Duodenal mucosa (tissue), 2 donors: ENCODE data around the gene ELP4.
"Not testable (repeated sequence)": the region's sequence is repeated elsewhere in the genome, so short reads cannot be mapped to it uniquely, and the experiment has no call there.

ENCODE experiments used
- H3K27ac ChIP-seq: one replicate; pipeline ENCODE4 v1.7.0; 2013; ENCODE audit warnings: low read depth, low read length
- H3K27me3 ChIP-seq, 2 donors: one replicate each; pipeline ENCODE4 v1.7.0; 2013; ENCODE audit warnings: low read length in 2 of 2, control low read depth in 1 of 2; ENCODE audit not compliant: insufficient read depth in 2 of 2, control insufficient read depth in 1 of 2
- H3K36me3 ChIP-seq, 2 donors: one replicate each; pipeline ENCODE4 v1.7.0; 2013; ENCODE audit warnings: low read length in 2 of 2, control low read depth in 1 of 2; ENCODE audit not compliant: insufficient read depth in 2 of 2, control insufficient read depth in 1 of 2
- H3K4me1 ChIP-seq, 2 donors: one replicate each; pipeline ENCODE4 v1.7.0; 2013; ENCODE audit warnings: low read length in 2 of 2, control low read depth in 1 of 2; ENCODE audit not compliant: insufficient read depth in 2 of 2, control insufficient read depth in 1 of 2
- H3K4me3 ChIP-seq, 2 donors: one replicate each; pipeline ENCODE4 v1.7.0; 2013; ENCODE audit warnings: low read length in 2 of 2, low read depth in 1 of 2
- H3K9ac ChIP-seq, 2 donors: one replicate each; pipeline ENCODE4 v1.7.0; 2013; ENCODE audit warnings: low read length in 2 of 2, low read depth in 1 of 2
- H3K9me3 ChIP-seq, 2 donors: one replicate each; pipeline ENCODE4 v1.7.0; 2013; ENCODE audit warnings: low read length in 2 of 2, control low read depth in 1 of 2; ENCODE audit not compliant: control insufficient read depth in 1 of 2

ELP4 gene

GRCh38 chr11:31720225-31720624 is 210.7 kb downstream of the ELP4 start:
- Histone ChIP-seq H3K36me3 (peaks cover 0 to 3% of the 10 kb centered on the region in 2 donors), H3K27me3 (no peaks in the 10 kb centered on the region), H3K4me1 (no peaks in the 10 kb centered on the region), H3K9me3 (no peaks in the 10 kb centered on the region), H3K27ac (no peak overlapping the region), H3K4me3 (no peak overlapping the region), H3K9ac (no peak overlapping the region)

DNA sequence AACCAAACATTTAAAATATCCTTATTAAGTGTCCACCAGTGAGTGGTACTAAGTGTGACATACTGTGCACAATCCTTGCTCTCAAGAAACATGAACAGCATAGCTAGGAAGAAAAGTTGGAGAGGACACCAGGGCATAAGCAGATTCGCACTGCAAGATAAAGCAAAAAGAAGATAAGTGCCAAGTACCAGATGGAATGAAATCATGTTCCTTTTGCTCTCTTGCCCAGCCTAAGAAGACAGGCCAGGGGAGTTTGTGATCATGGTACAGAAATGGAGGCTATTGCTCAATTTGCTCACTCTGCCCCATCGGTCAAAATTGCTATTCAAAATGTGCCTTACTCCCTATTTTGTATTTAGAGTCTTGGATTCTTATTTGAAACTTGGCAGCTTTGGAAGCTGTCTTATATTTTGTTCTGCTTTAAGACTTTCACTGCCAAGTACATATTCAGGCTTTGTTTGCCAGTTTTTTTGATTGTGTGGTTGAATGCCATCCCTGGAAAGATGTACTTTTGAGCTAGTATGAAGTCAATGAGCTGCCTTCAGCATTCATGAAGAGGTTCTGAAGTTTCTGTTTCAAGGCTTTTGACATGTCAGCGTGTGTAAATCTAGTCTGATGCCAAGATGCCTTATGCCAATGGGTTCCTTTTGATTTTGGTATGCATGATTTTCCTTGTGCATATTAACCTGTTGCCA is 211.3 kb downstream of the ELP4 start:
- Histone ChIP-seq H3K36me3 (peaks cover 0 to 4% of the 10 kb centered on the region in 2 donors), H3K27me3 (no peaks in the 10 kb centered on the region), H3K27ac (no peak overlapping the region), H3K9ac (no peak overlapping the region), H3K4me1 (no peaks in the 10 kb centered on the region), H3K9me3 (no peaks in the 10 kb centered on the region), H3K4me3 (no peak overlapping the region)

- Histone ChIP-seq H3K27ac (no peak overlapping the region), H3K36me3 (peaks cover 0 to 4% of the 10 kb centered on the region in 2 donors)
These were observed 213.2 kb downstream of the ELP4 start for GRCh38 chr11:31722754-31723153.

DNA sequence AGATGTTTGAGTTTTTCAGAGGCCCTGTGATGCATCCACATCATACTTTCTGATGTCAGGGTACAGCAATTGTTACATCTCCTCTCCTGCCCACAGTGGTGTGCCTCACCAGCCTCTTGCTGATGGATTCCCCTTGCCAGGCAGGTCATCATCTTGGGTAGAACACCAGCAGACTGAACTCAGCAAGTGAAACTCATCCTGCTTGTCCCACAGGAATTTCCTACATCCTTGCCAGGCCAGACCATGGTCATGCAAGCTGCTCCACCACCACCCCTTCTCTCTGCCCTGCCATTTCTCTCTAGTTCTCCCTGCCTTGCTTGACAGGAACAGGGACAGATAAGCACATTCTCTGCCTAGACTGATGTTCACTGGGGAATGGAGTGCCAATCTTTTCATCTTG is 215.6 kb downstream of the ELP4 start:
- peaks cover 3% of the 10 kb centered on the region in 2 donors for H3K9me3 ChIP-seq
- peaks cover 0 to 4% of the 10 kb centered on the region in 2 donors for H3K36me3 ChIP-seq
- H3K4me1 ChIP-seq = no peaks in the 10 kb centered on the region
- no peak overlapping the region for H3K9ac ChIP-seq
- H3K4me3 ChIP-seq = no peak overlapping the region
- H3K27ac ChIP-seq = no peak overlapping the region
- H3K27me3 ChIP-seq = no peaks in the 10 kb centered on the region

More at GRCh38 chr11:31722754-31723153, 213.2 kb downstream of the ELP4 start:
- Histone ChIP-seq H3K4me3 (no peak overlapping the region), H3K9me3 (no peaks in the 10 kb centered on the region), H3K27me3 (no peaks in the 10 kb centered on the region), H3K4me1 (no peaks in the 10 kb centered on the region), H3K9ac (no peak overlapping the region)

DNA sequence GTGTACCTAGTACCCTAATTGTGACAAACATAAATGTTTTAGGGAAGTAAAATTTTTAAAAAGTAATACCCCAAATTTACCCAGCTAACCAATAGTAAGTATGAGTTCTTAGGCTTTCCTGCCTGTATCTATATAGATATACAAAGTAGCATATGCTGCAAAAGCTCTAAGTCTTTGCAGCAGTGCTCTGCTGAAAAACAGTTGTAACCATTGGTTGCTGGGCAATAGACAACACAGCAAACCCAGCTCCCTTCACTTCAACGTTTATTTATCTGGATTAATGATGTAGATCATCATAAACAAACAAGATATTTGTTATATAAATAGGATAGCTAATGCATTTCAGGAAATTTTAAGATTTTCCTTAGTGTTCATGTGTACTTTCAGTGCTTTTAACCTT is 218.9 kb downstream of the ELP4 start:
- peaks cover 5 to 16% of the 10 kb centered on the region in 2 donors for H3K9me3 ChIP-seq
- peaks cover 0 to 7% of the 10 kb centered on the region in 2 donors for H3K36me3 ChIP-seq
- H3K27me3 ChIP-seq = no peaks in the 10 kb centered on the region
- H3K4me3 ChIP-seq = no peak overlapping the region
- H3K4me1 ChIP-seq = no peaks in the 10 kb centered on the region
- no peak overlapping the region for H3K27ac ChIP-seq
- H3K9ac ChIP-seq = no peak overlapping the region

DNA sequence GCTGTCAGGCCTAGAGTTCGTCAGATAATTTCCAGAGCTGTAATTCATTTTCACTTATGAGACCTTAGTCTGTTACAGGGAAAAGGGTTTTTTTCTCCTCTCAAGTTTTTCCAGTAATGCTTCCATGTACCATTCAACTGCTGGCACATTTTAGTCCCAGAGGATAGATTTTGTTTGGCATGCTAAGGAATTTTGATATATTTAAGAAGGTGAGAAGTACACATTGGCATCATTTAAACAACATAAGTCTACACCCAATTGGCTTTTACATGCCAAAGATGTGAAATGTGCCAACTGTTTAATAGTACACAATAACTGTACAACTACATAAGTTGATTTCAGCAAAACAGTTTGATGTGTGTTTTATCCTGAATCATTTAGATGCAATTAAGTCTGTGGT is 230.6 kb downstream of the ELP4 start:
- Histone ChIP-seq H3K4me3 (no peak overlapping the region), H3K27ac (no peak overlapping the region), H3K4me1 (no peaks in the 10 kb centered on the region), H3K9ac (no peak overlapping the region), H3K27me3 (no peaks in the 10 kb centered on the region), H3K9me3 (peaks cover 0 to under 1% of the 10 kb centered on the region in 2 donors), H3K36me3 (no peaks in the 10 kb centered on the region)

GRCh38 chr11:31740731-31741368 is 231.3 kb downstream of the ELP4 start:
- H3K27ac ChIP-seq, H3K4me1 ChIP-seq, H3K9me3 ChIP-seq, H3K9ac ChIP-seq, H3K27me3 ChIP-seq, H3K4me3 ChIP-seq, H3K36me3 ChIP-seq: not testable (repeated sequence)

DNA sequence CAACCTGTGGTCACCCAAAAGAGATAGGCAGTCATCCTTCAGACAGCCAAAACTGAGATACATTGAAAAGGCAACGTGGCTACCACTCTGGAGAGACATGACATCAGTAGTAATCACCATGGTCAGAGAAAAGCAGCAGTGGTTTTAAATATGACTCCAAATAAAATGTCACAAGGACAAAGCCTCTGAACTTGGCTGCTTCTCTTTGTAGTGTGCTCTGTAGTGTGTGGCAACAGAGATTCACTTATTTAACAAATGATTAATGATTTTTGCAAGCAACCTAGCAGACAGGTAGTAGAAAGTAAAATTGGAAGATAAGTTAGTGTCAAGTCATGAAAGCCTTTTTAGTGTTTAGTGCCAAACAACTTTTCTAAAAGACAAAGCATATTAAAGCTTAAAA is 238.0 kb downstream of the ELP4 start:
- no peak overlapping the region for H3K27ac ChIP-seq
- no peak overlapping the region for H3K4me3 ChIP-seq
- no peaks in the 10 kb centered on the region for H3K27me3 ChIP-seq
- no peaks in the 10 kb centered on the region for H3K36me3 ChIP-seq
- no peaks in the 10 kb centered on the region for H3K9me3 ChIP-seq
- H3K9ac ChIP-seq = no peak overlapping the region
- H3K4me1 ChIP-seq = no peaks in the 10 kb centered on the region

DNA sequence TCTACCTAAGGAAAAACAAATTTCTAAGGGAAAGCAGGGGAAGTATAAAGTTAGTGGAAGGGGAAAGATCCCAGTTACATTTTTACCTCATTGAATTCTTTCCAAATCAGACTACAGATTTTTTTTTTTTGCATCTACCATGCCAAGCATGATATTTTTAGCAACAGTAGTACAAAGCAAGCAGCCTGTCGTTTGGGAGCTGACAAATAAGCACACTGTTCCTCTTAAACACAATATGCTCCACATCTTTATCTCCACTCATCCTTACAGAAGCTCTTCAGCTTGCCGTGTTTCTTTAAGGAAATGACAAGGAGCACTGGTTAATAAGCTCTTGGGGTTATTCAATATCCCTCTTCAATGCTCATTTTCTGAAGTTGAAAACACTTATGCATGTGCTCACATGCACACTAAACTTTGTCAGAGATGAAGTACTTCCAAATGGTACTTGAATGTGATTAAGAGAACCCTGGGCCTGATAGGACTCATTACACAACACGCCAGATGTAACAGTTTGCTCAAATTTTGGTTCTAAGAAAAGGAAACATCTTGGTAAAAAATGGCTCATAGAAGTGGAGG is 247.8 kb downstream of the ELP4 start:
- H3K36me3 ChIP-seq = no peaks in the 10 kb centered on the region

GRCh38 chr11:31761636-31762035 is 252.1 kb downstream of the ELP4 start:
- no peaks in the 10 kb centered on the region for H3K36me3 ChIP-seq
- H3K9ac ChIP-seq = no peak overlapping the region
- no peak overlapping the region for H3K27ac ChIP-seq
- H3K4me1 ChIP-seq = no peaks in the 10 kb centered on the region
- H3K9me3 ChIP-seq = no peaks in the 10 kb centered on the region
- no peaks in the 10 kb centered on the region for H3K27me3 ChIP-seq
- H3K4me3 ChIP-seq = no peak overlapping the region

More for the DNA sequence above, 247.8 kb downstream of the ELP4 start:
- Histone ChIP-seq H3K27ac (no peak overlapping the region), H3K4me3 (no peak overlapping the region), H3K27me3 (no peaks in the 10 kb centered on the region), H3K9me3 (no peaks in the 10 kb centered on the region), H3K4me1 (no peaks in the 10 kb centered on the region), H3K9ac (no peak overlapping the region)
